Measurements from ENCODE around the gene KCNH6. TPM values are rescaled to one million over a fixed set of nuclear protein-coding genes. Genes with fewer than 3 reads are reported as not detected.

The KCNH6 gene
- total and polyA plus RNA-seq, 7 donors = 0.13 TPM; not detected in 6

GRCh38 chr17:63495491-63495890 is 27.7 kb upstream of the KCNH6 start:
- no peaks in the 10 kb centered on the region for H3K9me3 ChIP-seq
- peaks cover 0 to 3% (median 0%) of the 10 kb centered on the region in 3 donors for H3K27me3 ChIP-seq
- H3K36me3 ChIP-seq = no peaks in the 10 kb centered on the region
- H3K27ac ChIP-seq = no peak overlapping the region
- H3K4me3 ChIP-seq = no peak overlapping the region
- no peaks in the 10 kb centered on the region for H3K4me1 ChIP-seq
- no peak for TF ChIP-seq EP300 (IDR thresholded peaks at IDR 0.05)
- no peak for TF ChIP-seq POLR2A (IDR thresholded peaks at IDR 0.05)
- no peak for TF ChIP-seq CTCF (IDR thresholded peaks at IDR 0.05)
- no peak for TF ChIP-seq POLR2AphosphoS5 (IDR thresholded peaks at IDR 0.05)
- DNase-seq = no peak
- 76 to 86% methylated on average over 6 of the region's 6 CpGs for WGBS, 2 donors
- intact Hi-C loops (cut with DNase I) = no loop called here

- Histone ChIP-seq H3K4me1 (no peaks in the 10 kb centered on the region), H3K9me3 (no peaks in the 10 kb centered on the region), H3K27ac (no peak overlapping the region), H3K4me3 (no peak overlapping the region), H3K36me3 (no peaks in the 10 kb centered on the region), H3K27me3 (peaks cover 0 to 6% (median 0%) of the 10 kb centered on the region in 3 donors)
- TF ChIP-seq POLR2A (IDR thresholded peaks at IDR 0.05) = no peak
- TF ChIP-seq POLR2AphosphoS5 (IDR thresholded peaks at IDR 0.05) = no peak
- TF ChIP-seq EP300 (IDR thresholded peaks at IDR 0.05) = no peak
- no peak for TF ChIP-seq CTCF (IDR thresholded peaks at IDR 0.05)
- 92 to 93% methylated on average over 12 of the region's 12 CpGs for WGBS, 2 donors
- DNase-seq = no peak
- intact Hi-C loops (cut with DNase I) = no loop called here
Measured at GRCh38 chr17:63496177-63496576, 27.0 kb upstream of the KCNH6 start.

- WGBS, 2 donors = 91 to 93% methylated on average over 36 of the region's 36 CpGs
- intact Hi-C loops (cut with DNase I) = no loop called here
- no peaks in the 10 kb centered on the region for H3K9me3 ChIP-seq
- TF ChIP-seq POLR2A (IDR thresholded peaks at IDR 0.05) = no peak
- no peak for TF ChIP-seq POLR2AphosphoS5 (IDR thresholded peaks at IDR 0.05)
- no peak for TF ChIP-seq EP300 (IDR thresholded peaks at IDR 0.05)
- no peak for TF ChIP-seq CTCF (IDR thresholded peaks at IDR 0.05)
- no peak overlapping the region for H3K27ac ChIP-seq
- H3K36me3 ChIP-seq = no peaks in the 10 kb centered on the region
- no peaks in the 10 kb centered on the region for H3K4me1 ChIP-seq
- no peak overlapping the region for H3K4me3 ChIP-seq
- no peak for DNase-seq
- peaks cover 0 to 11% (median 0%) of the 10 kb centered on the region in 3 donors for H3K27me3 ChIP-seq
Measured at GRCh38 chr17:63496663-63497400, 26.3 kb upstream of the KCNH6 start.

- H3K36me3 ChIP-seq = no peaks in the 10 kb centered on the region
- 65 to 77% methylated on average over 16 of the region's 16 CpGs for WGBS, 2 donors
- H3K27ac ChIP-seq = no peak overlapping the region
- no peak overlapping the region for H3K4me3 ChIP-seq
- intact Hi-C loops (cut with DNase I) = no loop called here
- peaks cover 0 to 14% (median 0%) of the 10 kb centered on the region in 3 donors for H3K27me3 ChIP-seq
- no peak for DNase-seq
- TF ChIP-seq POLR2AphosphoS5 (IDR thresholded peaks at IDR 0.05) = no peak
- no peak for TF ChIP-seq EP300 (IDR thresholded peaks at IDR 0.05)
- TF ChIP-seq CTCF (IDR thresholded peaks at IDR 0.05) = no peak
- TF ChIP-seq POLR2A (IDR thresholded peaks at IDR 0.05) = no peak
- H3K9me3 ChIP-seq = no peaks in the 10 kb centered on the region
- no peaks in the 10 kb centered on the region for H3K4me1 ChIP-seq
Measured at GRCh38 chr17:63497708-63498483, 25.3 kb upstream of the KCNH6 start.
